ENCODE measurements around the gene ZNF367. TPM values are rescaled to one million over a fixed set of nuclear protein-coding genes. Genes with fewer than 3 reads are reported as not detected.

Gene ZNF367
- polyA plus RNA-seq, 1 donor (not counting 4 experiments of a cell fraction or from before 2014, with no cell fraction given) = 2.2 TPM

- TF ChIP-seq CTCF (optimal IDR thresholded peaks at IDR 0.05 in 1 of 3, IDR thresholded peaks at IDR 0.05 in 1 of 3, conservative IDR thresholded peaks at IDR 0.05 in 1 of 3; ENCODE audit: extremely low read depth in 1 of 3, insufficient read depth in 2 of 3, low read length in 3 of 3) = no peak
- TF ChIP-seq EZH2 (IDR thresholded peaks at IDR 0.05; ENCODE audit: low read length) = no peak
- H3K4me2 ChIP-seq (ENCODE audit: control insufficient read depth, extremely low read depth, insufficient read depth, low read depth, low read length) = no peak overlapping the region
- peaks cover 0 to 6% of the 10 kb centered on the region in 2 experiments for H3K36me3 ChIP-seq (ENCODE audit: control insufficient read depth in 2 of 2, extremely low read depth in 1 of 2, insufficient read depth in 2 of 2, low read length in 2 of 2)
- H3K27ac ChIP-seq (ENCODE audit: control insufficient read depth, insufficient read depth, low read length) = no peak overlapping the region
- H3K4me1 ChIP-seq (ENCODE audit: control insufficient read depth, extremely low read depth, insufficient read depth, low read length) = no peaks in the 10 kb centered on the region
- peaks cover 6% of the 10 kb centered on the region for H3K79me2 ChIP-seq (ENCODE audit: control insufficient read depth, insufficient read depth, low read length)
- H4K20me1 ChIP-seq (ENCODE audit: control insufficient read depth, extremely low read depth, insufficient read depth, low read length) = no peaks in the 10 kb centered on the region
- no peaks in the 10 kb centered on the region for H3K27me3 ChIP-seq (ENCODE audit: control insufficient read depth, extremely low read depth, insufficient read depth, low read length)
- FAIRE-seq (no peak), DNase-seq (ENCODE audit: low read depth, low spot score) (no peak)
- dilution Hi-C loops (cut with MboI; ENCODE audit: extremely low pct_ligation_motif_present, low sequenced_read_pairs) = no loop called here
- H3K4me3 ChIP-seq (ENCODE audit: control insufficient read depth in 2 of 3, extremely low read depth in 1 of 3, insufficient read depth in 2 of 3, low read depth in 1 of 3, low read length in 3 of 3) = no peak overlapping the region
- no peaks in the 10 kb centered on the region for H3K9me1 ChIP-seq (ENCODE audit: control insufficient read depth, extremely low read depth, insufficient read depth, low read length)
- H2AFZ ChIP-seq (ENCODE audit: control insufficient read depth, low read length) = no peak overlapping the region
- H3K9me3 ChIP-seq (ENCODE audit: control insufficient read depth, low read depth, low read length) = peaks cover under 1% of the 10 kb centered on the region
- H3K9ac ChIP-seq (ENCODE audit: control insufficient read depth, extremely low read depth, insufficient read depth, low read length) = no peak overlapping the region
Measured at GRCh38 chr9:96395964-96396363, 22.2 kb downstream of the ZNF367 start.

- Histone ChIP-seq H2AFZ (ENCODE audit: control insufficient read depth, low read length) (no peak overlapping the region), H3K9me1 (ENCODE audit: control insufficient read depth, extremely low read depth, insufficient read depth, low read length) (no peaks in the 10 kb centered on the region), H3K27me3 (ENCODE audit: control insufficient read depth, extremely low read depth, insufficient read depth, low read length) (no peaks in the 10 kb centered on the region), H4K20me1 (ENCODE audit: control insufficient read depth, extremely low read depth, insufficient read depth, low read length) (no peaks in the 10 kb centered on the region), H3K4me2 (ENCODE audit: control insufficient read depth, extremely low read depth, insufficient read depth, low read depth, low read length) (no peak overlapping the region), H3K4me3 (ENCODE audit: control insufficient read depth in 2 of 3, extremely low read depth in 1 of 3, insufficient read depth in 2 of 3, low read depth in 1 of 3, low read length in 3 of 3) (no peak overlapping the region), H3K9me3 (ENCODE audit: control insufficient read depth, low read depth, low read length) (no peaks in the 10 kb centered on the region), H3K4me1 (ENCODE audit: control insufficient read depth, extremely low read depth, insufficient read depth, low read length) (no peaks in the 10 kb centered on the region), H3K79me2 (ENCODE audit: control insufficient read depth, insufficient read depth, low read length) (no peaks in the 10 kb centered on the region), H3K27ac (ENCODE audit: control insufficient read depth, insufficient read depth, low read length) (no peak overlapping the region), H3K36me3 (ENCODE audit: control insufficient read depth in 2 of 2, extremely low read depth in 1 of 2, insufficient read depth in 2 of 2, low read length in 2 of 2) (peaks cover 0 to 6% of the 10 kb centered on the region in 2 experiments), H3K9ac (ENCODE audit: control insufficient read depth, extremely low read depth, insufficient read depth, low read length) (no peak overlapping the region)
- FAIRE-seq (no peak), DNase-seq (ENCODE audit: low read depth, low spot score) (no peak)
- dilution Hi-C loops (cut with MboI; ENCODE audit: extremely low pct_ligation_motif_present, low sequenced_read_pairs) = no loop called here
- TF ChIP-seq CTCF (optimal IDR thresholded peaks at IDR 0.05 in 1 of 3, IDR thresholded peaks at IDR 0.05 in 1 of 3, conservative IDR thresholded peaks at IDR 0.05 in 1 of 3; ENCODE audit: extremely low read depth in 1 of 3, insufficient read depth in 2 of 3, low read length in 3 of 3) (no peak), EZH2 (IDR thresholded peaks at IDR 0.05; ENCODE audit: low read length) (no peak)
Measured at GRCh38 chr9:96394832-96395496, 23.2 kb downstream of the ZNF367 start.

Measured in keratinocyte (primary cell).